HG02870 (cell line): ENCODE data around the gene YJU2.
"Not testable (repeated sequence)": the region's sequence is repeated elsewhere in the genome, so short reads cannot be mapped to it uniquely, and the experiment has no call there.

Source experiments
- ATAC-seq: cut with Tn5 transposase; IDR thresholded peaks from one replicate; pipeline ENCODE4 v1.9.1; 2021; ENCODE audit warnings: mild to moderate bottlenecking, moderate library complexity; ENCODE audit not compliant: unreplicated experiment

YJU2 gene

DNA sequence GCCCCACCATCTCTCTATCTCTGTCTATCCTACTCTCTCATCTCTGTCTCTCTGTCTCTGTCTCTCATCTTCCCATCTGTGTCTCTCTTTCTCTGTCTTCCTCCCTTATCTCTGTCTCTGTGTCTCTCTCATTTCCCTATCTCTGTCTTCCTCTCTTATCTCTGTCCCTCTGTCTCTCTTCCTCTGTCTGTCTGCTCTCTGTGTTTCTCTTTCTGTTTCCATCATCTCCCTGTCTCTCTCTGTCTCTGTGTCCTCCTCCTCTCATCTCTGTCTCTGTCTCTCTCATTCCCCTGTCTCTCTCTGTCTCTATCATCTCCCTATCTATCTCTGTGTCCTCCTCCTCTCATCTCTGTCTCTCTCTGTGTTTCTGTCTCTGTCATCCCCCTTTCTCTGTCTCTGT lies 19.1 kb upstream of the YJU2 start:
- ATAC-seq, result no peak

DNA sequence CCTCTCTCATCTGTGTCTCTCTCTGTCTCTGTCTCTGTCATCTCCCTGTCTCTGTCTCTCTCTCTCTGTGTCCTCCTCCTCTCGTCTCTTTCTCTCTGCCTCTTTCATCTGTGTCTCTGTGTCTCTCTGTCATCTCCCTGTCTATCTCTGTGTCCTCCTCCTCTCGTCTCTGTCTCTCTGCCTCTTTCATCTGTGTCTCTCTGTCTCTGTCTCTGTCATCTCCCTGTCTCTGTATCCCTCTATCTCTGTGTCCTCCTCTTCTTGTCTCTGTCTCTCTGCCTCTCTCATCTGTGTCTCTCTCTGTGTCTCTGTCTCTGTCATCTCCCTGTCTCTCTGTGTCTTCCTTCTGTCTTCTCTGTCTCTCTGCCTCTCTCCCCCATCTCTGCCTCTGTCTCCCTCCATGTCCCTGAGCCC lies 18.1 kb upstream of the YJU2 start:
- ATAC-seq, result no peak

DNA sequence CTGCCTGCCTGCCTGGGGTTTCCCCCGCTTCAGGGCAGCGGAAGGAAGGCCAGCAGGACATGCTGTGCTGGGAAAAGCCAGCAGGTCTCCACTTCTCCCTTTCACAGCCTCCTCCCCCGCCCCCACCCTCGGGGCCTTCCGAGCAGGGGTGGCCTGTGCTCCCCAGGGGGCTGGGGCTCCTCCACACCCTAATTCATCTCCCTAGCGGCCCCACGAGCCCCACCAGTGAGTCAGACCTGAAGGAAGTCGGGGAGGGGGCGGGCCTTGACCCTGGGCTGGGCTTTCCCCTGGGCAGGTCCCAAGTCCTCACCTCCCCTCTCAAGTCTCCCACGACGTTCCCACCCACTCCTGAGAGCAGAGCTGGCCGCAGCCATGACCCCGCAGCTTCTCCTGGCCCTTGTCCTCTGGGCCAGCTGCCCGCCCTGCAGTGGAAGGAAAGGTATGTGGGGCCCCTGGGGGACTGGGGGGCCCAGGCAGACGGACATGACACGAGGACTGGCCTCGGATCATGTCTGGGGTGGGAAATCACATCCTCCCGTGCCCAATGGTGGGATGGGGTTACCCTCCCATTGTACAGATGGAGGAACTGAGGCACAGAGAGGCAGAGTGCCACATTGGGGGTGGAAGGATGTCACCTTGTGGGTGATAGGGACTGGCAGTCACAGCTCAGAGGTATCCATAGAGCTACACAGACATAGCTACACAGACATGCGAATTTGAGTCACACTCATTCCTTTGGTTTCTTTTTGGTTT lies 17.5 kb upstream of the YJU2 start, which contains the start of gene EBI3:
Gene EBI3 (plus strand): TSS at position 345 of the 753 bp plus-strand sequence. CDS start 28 bp downstream, at position 373.
- peak; percentile 56 for ATAC-seq

DNA sequence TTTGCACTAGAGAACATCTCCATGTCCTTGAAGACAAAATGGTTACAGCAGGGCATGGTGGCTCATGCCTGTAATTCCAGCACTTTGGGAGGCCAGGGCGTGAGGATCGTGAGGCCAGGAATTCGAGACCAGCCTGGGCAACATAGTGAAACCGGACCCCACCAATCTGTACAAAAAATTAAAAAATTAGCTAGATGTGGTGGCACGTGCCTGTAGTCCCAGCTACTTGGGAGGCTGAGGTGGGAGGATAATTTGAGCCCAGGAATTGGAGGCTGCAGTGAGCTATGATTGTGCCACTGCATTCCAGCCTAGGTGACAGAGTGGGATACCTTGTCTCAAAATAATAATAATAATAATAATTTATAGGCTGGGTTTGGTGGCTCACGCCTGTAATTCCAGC lies 16.6 kb upstream of the YJU2 start:
- ATAC-seq, result not testable (repeated sequence)

DNA sequence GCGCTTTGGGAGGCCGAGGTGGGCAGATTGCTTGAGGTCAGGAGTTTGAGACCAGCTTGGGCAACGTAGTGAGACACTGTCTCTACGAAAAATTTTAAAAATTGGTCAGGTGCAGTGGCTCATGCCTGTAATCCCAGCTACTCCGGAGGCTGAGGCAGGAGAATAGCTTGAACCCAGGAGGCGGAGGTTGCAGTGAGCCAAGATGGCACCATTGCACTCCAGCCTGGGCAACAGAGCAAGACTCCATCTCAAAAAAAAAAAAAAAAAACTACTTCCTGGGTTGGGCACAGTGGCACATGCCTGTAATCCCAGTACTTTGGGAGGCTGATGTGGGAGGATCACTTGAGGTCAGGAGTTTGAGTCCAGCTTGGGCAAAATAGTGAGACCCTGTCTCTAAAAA lies 15.4 kb upstream of the YJU2 start:
- not testable (repeated sequence) for ATAC-seq

DNA sequence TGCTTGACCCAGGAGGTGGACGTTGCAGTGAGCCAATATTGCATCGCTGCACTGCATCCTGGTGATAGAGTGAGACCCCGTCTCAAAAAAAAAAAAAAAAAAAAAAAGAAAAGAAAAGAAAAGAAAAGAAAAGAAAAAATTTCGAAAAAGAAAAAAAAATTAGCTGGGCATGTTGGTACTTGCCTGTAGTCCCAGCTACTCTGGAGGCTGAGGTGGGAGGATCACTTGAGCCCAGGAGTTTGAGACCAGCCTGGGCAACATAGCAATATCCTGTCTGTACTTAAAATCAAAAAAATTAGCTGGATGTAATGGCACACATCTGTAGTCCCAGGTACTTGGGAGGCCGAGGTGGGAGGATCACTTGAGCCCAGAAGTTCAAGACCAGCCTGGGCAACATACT lies 14.7 kb upstream of the YJU2 start:
- not testable (repeated sequence) for ATAC-seq

DNA sequence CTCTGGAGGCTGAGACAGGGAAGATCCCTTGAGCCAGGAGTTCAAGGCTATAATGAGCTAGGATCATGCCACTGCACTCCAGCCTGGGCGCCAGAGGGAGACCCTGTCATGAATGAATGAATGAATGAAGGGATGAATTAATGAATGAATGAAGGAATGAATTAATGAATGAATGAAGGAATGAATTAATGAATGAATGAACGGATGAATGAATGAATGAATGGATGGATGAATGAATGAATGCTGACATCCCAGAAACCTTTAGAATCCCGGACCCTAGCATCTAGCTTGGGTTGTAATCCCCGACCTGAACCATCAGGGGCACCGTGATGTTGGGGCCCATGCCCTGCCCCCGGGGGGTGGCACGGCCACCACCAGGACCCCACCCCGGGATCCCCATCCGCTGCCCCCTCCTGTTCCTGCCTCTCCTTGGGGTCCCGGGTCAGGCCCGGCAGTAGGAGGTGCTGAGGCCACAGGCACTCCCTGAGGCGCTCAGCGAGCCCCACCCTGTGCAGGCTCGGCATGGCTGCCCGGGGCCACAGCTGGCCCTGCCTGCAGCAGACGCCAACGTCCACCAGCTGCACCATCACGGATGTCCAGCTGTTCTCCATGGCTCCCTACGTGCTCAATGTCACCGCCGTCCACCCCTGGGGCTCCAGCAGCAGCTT lies 14.1 kb upstream of the YJU2 start:
- no peak for ATAC-seq

DNA sequence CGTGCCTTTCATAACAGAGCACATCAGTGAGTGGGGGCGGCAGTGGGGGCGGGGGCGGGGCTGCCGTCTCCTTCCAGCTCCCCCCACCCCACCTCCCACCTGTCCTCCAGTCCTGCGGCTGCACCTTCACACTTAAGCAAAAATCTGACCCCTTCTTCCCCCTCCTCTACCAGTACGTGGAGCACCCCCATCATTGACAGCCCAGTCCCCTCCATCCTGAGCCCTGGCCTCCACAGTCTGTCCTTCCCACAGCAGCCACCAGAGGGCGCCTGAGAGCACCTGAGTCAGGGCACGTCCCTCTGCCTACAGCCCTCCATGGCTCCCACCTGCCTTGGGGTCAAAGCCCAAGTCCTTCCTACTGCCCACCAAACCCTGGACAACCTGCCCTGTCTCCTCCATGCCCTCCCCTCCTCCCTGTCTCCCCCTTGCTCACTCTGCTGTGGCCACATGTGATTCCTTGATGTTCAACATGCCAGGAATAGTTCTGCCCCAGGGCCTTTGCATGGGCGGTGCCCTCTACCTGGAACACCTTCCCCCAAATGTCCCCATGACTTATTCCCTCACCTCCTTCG lies 13.5 kb upstream of the YJU2 start:
- ATAC-seq, result no peak

DNA sequence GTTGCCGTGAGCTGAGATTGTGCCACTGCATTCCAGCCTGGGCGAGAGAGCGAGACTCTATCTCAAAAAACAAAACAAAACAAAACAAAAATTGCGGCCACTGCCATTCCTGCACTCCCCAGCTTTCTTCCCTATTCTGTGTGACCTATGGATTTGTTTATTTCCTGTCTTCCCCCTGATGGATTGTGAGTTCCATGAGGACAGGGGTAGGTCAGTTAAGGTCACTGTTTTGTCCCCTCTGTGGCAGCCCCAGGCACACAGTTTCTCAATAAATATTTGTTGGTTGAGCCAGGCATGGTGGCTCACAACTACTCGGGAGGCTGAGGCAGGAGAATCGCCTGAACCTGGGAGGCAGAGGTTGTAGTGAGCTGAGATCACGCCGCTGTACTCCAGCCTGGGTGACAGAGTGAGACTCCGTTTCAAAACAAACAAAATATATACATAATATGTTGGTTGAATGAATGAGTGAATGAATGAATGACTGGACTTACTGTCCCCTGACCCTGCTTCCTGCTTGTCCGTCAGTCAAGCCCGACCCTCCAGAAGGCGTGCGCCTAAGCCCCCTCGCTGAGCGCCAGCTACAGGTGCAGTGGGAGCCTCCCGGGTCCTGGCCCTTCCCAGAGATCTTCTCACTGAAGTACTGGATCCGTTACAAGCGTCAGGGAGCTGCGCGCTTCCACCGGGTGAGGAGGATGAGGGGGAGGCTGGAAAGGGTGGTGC lies 12.6 kb upstream of the YJU2 start:
- no peak for ATAC-seq

DNA sequence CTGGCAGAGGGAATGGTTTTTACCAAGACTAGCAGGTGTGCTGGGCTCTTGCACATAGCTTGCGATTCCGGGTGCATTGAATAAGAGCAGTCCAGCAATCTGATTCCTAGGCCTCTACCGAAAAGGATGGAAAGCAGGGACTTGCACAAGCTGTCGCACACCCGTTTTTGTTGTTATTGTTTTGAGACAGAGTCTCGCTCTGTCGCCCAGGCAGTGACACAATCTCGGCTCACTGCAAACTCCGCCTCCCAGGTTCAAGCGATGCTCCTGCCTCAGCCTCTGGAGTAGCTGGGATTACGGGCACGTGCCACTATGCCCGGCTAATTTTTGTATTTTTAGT lies 12.0 kb upstream of the YJU2 start:
- no peak for ATAC-seq

DNA sequence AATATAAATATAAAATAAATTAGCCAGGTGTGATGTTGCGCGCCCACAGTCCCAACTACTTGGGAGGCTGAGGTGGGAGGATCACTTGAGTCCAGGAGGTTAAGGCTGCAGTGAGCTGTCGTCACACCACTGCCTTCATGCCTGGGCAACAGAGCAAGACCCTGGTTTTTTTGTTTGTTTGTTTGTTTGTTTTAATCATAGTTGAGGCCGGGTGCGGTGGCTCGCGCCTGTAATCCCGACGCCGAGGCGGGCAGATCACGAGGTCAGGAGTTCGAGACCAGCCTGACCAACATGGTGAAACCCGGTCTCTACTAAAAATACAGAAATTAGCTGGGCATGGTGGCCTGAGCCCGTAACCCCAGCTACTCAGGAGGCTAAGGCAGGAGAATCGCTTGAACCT lies 9.4 kb upstream of the YJU2 start:
- ATAC-seq, result not testable (repeated sequence)

DNA sequence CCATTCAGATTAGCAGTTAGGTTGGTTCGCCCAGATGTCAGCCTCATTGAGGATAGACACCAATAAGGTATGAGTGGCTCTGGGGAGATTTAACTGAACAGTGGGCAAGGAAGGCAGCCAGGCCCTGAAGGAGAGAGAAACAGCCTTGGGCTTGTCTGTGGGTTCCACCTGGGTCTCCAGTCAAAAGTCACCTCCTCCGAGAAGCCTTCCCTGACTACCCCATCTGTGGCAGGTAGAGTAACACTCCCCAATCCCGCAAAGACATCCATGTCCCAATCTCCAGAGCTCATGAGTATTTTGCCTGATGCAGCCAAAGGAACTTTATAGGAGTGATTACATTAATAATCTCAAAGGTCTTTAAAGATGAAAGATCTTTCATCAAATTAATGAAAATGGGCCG lies 8.0 kb upstream of the YJU2 start:
- ATAC-seq, result no peak

DNA sequence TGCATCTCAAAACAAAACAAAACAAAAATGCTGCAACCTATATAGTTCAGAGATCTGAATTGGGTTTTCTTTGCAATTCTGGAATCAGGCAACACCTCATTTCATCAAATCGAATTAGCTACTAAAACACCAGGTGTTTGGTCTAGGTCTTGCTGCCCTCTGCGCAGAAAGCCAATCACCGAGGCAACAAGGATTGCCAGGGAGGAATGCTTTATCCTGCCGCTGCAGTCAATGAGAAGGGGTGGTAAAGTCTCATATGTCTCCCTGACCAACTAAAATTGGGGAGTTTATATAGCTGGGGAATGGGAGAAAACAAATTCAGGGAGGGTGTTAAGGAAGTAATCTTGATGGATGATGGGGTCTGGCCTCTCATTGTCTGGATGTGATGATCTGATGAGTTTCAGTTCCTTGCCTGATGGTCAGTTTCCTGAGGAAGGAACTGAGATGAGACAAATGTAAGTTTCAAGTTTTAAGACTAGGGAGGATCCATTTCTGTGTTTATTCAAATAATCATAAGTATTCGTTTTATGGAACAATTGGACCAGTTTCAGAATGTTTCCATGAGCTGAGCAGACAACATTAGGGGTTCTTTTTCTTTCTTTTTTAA lies 5.0 kb upstream of the YJU2 start:
- ATAC-seq, result no peak

DNA sequence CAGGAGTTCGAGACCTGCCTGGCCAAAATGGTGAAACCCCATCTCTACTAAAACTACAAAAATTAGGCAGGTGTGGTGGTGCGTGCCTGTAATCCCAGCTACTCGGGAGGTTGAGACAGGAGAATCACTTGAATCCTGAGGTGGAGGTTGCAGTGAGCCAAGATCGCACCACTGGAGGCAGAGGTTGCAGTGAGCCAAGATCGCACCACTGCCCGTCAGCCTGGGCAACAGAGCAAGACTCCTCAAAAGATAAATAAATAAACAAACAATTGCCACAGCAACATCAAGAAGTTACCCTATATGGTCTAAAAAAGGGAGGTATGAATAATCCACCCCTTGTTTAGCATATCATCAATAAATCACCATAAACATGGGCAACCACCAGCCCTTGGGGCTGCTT lies 942 bp upstream of the YJU2 start:
- ATAC-seq, result not testable (repeated sequence)

DNA sequence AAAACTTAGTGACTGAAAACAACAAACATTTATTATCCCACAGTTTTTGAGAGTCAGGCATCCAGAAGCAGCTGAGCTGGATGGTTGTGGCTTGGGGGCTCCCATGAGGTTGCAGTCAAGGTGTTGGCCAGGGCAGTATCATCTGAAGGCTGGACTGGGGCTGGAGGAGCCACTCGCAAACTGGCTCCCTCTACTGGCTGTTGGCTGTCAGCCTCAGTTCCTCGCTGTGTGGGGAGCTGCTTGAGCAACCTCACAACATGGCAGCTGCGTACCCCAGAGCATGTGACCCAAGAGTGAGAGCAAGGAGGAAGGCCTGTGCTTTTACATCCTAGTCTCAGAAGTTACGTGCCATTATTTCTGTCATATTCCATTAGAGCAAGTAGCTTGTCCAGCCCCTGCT lies 9.7 kb downstream of the YJU2 start:
- ATAC-seq, result no peak

DNA sequence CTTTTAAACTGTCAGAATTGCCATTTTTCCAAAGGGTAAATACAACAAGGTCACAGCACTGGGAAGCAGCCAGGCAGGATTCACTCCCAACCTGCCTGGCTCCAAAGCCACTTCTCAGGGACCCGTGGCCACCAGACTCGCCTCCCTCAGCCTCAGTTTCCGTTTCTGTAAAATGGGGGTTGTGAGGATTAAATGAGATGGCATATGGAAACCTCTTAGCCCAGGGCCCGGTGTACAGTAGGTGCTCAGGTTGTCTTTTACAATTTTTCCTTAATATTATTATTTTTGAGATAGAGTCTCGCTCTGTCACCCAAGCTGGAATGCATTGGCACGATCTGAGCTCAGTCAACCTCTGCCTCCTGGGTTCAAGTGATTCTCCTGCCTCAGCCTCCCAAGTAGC lies 10.1 kb downstream of the YJU2 start:
- ATAC-seq, result no peak

DNA sequence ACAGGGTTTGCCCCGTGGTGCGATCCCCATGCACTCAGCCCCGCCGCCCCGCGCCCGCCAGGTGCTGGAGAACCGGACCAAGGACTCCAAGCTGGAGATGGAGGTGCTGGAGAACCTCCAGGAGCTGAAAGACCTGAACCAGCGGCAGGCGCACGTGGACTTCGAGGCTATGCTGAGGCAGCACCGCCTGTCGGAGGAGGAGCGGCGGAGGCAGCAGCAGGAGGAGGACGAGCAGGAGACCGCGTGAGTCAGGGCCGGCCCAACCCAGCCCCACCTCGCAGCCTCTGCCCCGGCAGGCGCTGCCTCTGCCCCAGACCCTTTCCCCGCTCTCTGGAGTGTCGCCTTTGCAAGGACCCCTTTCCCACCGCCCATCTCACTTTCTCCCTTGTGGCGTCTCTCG lies 11.3 kb downstream of the YJU2 start:
- no peak for ATAC-seq

DNA sequence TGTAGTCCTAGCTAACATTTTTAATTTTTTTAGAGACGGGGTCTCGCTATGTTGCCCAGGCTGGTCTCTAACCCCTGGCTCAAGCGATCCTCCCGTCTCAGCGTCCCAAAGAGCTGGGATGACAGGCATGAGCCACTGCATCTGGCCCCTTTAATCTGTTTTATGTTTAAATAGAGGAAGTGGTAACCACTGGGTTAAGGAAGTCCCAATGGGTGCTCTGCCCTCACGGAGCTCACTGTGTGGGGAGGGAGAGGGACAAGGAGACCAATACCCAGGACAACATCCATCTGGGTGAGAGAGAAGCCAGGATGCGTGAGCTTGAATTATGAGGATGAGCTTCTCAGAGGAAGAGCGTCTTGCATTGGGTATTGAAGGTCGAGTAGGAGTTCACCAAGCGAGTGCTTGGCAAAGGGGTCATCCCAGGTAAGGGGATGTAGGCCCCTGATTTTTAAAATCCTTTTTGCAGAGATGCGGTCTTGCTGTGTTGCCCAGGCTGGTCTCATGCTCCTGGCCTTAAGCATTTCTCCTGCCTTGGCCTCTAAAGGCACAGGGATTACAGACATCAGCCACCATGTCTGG lies 13.8 kb downstream of the YJU2 start:
- no peak for ATAC-seq

DNA sequence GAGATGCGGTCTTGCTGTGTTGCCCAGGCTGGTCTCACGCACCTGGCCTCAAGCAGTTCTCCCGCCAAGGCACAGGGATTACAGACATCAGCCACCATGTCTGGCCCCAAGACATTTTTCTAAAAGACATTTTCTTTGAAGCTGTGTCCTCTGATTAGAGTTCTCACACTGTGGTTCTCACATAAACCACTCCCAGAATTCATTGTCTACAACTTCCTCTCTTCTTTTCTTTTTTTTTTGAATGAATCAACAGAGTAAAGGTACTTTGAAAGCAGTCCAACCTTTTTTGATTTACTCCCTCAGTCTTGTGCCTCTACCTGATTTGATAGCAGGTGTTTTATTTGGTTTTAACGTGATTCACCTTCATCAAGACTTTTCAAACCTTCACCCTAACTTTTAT lies 17.9 kb downstream of the YJU2 start:
- no peak for ATAC-seq

DNA sequence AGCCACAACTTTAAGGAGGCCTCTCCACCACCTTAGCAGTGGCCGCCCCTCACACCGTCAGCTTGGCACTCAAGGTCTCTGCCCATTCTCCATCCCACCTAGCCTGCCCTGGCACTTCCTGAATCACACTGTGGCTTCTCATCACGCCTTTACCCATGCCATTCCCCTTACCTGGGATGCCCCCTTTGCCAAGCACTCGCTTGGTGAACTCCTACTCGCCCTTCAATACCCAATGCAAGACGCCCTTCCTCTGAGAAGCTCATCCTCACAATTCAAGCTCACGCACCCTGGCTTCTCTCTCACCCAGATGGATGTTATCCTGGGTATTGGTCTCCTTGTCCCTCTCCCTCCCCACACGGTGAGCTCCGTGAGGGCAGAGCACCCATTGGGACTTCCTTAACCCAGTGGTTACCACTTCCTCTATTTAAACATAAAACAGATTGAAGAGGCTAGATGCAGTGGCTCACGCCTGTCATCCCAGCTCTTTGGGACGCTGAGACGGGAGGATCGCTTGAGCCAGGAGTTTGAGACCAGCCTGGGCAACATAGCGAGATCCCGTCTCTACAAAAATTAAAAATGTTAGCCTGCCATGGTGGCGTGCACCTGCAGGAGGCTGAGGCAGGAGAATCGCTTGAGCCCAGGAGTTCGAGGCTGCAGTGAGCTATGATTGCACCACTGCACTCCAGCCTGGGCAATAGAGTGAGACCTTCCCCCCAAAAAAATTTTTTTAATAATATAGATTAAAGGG lies 19.5 kb downstream of the YJU2 start:
- no peak for ATAC-seq
